HG03039 (cell line): Measurements from ENCODE around the gene ZBTB40.

Experiments used
- ATAC-seq: cut with Tn5 transposase; IDR thresholded peaks from one replicate; pipeline ENCODE4 v1.9.1; 2021; ENCODE audit warnings: mild to moderate bottlenecking, moderate library complexity; ENCODE audit not compliant: unreplicated experiment

The ZBTB40 gene

GRCh38 chr1:22527555-22528296, 76.1 kb downstream of the ZBTB40 start:
- ATAC-seq = no peak

DNA sequence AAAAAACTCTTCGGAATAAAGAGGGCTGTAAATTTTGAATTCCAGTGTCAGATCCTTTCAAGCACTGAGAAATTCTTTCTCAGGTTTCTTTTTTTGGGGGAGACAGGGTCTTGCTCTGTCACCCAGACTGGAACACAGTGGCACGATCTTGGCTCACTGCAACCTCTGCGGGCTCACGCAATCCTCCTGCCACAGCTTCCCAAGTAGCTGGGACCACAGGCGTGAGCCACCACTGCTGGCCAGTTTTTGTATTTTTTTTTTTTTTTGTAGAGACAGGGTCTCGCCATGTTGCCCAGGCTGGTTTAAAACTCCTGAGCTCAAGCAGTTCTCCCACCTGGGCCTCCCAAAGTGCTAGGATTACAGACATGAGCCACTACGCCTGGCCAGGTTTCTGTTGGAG, 76.8 kb downstream of the ZBTB40 start:
- no peak for ATAC-seq

DNA sequence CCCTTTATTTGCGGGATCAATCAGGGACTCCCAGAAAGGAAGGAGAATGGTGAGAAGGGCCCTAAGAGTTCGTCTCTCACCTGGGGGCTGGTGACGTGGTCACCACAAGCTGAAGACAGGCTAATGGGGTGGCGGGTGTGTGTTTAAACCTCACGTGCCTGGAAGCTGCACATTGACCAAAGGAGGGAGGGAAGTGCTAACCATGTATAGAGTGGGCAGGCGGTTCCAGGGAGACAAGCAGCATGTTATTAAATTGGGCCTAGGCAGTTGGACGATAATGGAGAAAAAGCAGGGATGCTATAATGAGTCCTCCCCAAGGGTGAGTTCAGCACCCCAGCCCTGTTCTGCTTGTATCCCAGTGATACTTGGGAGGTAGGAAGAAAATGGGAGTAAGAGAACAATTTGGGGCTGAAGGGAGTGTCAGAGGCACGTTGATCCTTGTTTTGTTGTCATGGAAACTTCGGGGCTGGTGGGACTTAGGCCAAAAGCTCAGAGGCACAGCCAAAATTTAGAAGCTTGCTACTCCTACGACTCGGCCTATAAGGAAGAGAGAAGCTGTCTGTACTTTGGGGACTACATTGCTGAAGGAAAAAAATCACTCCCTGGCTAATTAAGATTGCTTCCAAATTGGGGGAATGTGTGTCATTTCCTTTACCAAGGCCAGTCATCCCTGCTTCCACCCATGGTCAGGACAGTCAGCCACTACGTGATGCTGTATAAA, 78.4 kb downstream of the ZBTB40 start:
- ATAC-seq = no peak

GRCh38 chr1:22530715-22531114, 79.1 kb downstream of the ZBTB40 start:
- ATAC-seq = no peak

GRCh38 chr1:22531251-22531650, 79.6 kb downstream of the ZBTB40 start:
- no peak for ATAC-seq

GRCh38 chr1:22533244-22533895, 81.7 kb downstream of the ZBTB40 start:
- no peak for ATAC-seq

DNA sequence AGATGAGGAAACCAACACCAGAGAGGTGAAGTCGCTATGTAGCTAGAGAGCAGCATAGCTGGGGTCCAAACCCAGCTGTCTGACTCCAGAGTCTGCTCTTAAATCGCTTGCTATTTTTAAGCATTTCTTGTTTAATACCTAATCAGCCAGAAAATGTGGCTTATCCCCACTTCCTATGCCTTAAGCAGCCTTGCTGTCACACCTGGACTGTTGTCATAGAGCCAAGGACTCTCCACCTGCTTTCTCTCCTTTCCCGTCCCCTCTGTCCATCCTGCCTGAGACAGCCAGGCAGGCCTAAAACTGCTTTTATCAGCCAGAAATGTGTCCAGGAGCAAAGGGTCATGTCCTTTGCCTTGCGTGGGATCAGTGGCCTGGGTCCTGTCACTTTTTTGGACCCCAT, 83.3 kb downstream of the ZBTB40 start:
- no peak for ATAC-seq

GRCh38 chr1:22535399-22535798, 83.7 kb downstream of the ZBTB40 start:
- no peak for ATAC-seq

- no peak for ATAC-seq
These were observed 84.9 kb downstream of the ZBTB40 start for GRCh38 chr1:22536506-22536905.

DNA sequence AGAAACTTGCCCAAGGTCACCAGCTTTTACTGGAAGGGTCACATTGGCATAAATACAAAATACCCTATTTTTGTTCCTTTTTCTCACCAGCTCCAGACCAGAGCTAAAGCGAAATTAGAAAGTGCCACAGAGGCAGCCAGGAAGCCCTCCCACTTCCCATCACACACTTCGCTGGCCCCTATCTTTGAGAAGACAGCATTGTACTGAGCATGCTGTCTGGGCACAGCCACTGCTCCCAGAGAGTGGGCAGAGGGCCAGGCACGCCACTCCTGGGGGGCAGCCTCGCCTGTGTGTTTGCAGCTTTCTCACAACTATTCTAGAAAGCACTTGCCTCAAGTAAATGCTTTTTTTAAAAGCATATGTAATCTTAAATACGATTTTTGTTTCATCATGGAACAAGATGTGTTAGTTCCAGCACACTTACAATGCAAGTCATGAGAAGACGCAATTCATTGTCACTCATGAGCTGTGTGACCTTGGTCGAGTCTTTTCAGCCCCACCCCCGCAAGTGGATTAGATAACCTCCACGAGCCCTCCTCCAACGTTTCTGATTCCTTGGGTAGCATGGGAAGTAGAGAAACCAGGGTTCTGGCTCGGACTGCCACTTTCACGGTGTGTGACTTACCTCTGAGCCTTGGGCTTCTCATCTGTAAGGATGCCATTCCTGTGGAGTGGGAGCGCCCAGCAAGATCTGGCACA, 85.9 kb downstream of the ZBTB40 start:
- ATAC-seq = no peak

DNA sequence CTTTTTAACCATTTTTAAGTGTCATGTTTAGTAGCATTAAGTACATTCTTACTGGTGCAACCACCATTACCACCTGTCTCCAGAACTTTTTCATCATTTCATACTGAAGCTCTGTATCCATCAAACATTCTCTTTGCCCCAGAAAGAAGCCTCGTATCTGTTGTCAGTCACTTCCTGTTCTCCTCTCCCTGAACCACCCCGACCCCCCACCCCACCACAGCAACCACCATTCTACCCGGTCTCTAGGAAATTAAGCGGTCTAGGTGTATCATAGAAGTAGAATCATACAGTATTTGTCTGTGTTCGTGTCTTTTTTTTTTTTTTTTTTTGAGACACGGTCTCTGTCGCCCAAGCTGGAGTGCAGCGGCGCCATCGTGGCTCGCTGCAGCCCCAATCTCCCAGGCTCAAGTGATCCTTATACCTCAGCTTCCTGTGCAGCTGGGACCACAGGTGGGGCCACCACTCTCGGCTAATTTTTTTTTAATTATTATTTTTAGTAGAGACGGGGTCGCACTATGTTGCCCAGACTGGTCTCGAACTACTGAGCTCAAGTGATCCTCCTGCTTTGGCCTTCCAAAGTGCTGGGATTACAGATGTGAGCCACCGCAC, 88.0 kb downstream of the ZBTB40 start:
- no peak for ATAC-seq

GRCh38 chr1:22540337-22540736, 88.7 kb downstream of the ZBTB40 start:
- no peak for ATAC-seq

- no peak for ATAC-seq
These were observed 91.2 kb downstream of the ZBTB40 start for GRCh38 chr1:22542886-22543285.

- no peak for ATAC-seq
These were observed 92.0 kb downstream of the ZBTB40 start for GRCh38 chr1:22543679-22544078.

DNA sequence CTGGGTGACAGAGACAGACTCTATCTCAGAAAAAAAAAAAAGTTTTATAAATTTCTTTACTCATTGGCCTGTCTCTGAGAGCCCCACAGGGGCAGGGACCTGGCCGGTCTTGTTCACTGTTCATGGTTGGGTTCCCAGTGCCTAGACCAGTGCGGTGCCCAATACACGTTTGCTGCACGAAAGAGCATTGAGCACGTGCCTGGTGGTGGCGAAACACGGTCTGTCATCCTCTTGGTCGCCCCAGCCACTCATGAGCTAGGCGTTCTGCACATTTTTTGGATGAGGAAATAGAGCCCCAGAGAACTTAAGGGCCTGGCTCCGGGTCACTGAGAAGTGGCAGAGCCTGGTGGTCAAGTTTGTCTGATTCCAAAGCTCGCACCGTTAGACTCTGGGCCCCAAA, 93.0 kb downstream of the ZBTB40 start:
- no peak for ATAC-seq

- ATAC-seq = no peak
These were observed 93.5 kb downstream of the ZBTB40 start for GRCh38 chr1:22545141-22545540.

DNA sequence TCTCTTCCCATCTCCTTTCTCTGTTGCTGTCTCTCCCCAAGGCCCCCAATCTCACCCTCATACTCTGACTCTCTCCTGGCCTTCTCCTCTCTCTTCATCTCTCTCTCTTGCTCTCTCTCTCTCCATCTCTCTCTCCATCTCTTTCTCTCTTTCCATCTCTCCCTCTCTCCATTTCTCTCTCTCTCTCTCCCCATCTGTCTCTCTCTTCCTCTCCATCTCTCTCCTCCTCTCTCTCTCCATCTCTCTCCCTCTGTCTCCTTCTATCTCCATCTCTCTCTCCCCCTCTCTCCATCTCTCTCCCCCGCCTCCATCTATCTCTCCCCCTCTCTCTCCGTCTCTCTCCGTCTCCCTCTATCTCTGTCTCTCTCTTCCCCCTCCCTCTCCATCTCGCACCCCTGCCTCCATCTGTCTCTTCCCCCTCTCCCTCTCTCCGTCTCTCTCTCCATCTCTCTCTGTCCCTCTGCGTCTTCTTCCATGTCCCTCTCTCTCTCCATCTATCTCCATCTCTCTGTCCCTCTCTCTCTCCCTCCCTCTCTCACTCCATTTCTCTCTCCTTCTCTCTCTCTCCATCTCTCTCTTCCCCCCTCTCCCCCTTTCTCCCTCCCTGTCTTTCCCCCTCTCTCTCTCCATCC, 95.7 kb downstream of the ZBTB40 start:
- ATAC-seq = no peak

DNA sequence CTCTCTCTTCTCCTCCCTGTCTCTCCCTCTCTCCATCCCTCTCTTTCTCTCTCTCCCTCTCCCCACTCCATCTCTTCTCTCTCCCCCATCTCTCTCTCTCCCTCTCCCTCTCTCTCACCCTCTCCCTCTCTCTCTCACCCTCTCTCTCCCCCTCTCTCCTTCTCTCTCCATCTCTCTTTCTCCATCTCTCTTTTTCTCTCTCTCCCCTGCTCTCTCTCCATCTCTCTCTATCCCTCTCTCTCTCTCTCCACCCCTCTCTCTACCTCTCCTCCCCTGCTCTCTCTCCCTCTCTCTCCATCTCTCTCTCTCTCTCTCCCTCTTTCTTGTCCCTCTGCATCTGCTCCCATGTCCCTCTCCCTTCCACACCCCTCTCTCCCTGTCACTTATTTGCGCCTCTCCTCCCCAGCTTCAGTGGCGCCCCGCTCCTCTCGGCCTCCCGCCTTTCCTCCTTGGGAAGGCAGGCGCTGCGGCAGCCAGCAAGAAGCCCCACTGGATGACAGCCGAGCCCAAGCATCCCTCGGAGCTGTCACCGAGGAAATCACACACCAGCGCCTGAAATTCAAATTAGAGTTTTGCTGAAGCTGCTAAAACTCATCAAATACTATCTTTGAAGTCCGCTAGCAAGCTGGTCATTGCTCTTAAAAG, 96.3 kb downstream of the ZBTB40 start:
- ATAC-seq = no peak

DNA sequence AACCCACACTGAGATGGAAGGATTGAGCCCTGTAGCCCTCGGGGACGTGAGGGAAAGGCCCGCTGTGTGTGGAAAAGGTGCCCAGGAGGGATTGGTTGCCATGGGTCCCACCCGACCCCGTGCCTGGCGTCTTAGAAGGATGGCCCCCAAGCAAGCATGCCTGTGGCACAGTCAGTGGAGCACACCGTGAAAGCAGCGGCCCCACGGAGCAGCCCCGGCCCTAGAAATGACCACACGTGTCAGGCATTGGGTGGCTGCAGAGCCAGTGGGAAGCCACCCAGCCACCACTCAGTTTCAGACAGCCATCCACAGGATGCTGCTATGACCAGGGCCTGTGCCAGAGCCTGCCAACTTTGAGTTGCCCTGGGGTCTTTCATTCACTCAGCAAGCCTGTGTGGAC, 98.4 kb downstream of the ZBTB40 start:
- ATAC-seq = no peak

- ATAC-seq = no peak
These were observed 99.9 kb downstream of the ZBTB40 start for GRCh38 chr1:22551591-22551990.
